Esophagus squamous epithelium (tissue), 4 donors: Measurements from ENCODE around the gene INAFM2.

ENCODE experiments used
- POLR2A ChIP-seq, 4 donors: fragments of 450-650 bp; IDR thresholded peaks; one replicate each; pipeline ENCODE4 v1.6.1; 2017; ENCODE audit warnings: antibody characterized with exemption in 4 of 4, mild to moderate bottlenecking in 4 of 4, moderate library complexity in 3 of 4
- TF ChIP-seq, protein P1 (sequence below), 6 experiments: fragments of 450-650 bp in 4 of 6; fragments of 200-600 bp in 2 of 6; sonication (generic) in 2 of 6; IDR thresholded peaks; one replicate each; pipeline ENCODE4 v1.5.1; 2016 to 2019; ENCODE audit warnings: antibody characterized with exemption in 6 of 6, mild to moderate bottlenecking in 4 of 6, moderate library complexity in 4 of 6

DNA sequence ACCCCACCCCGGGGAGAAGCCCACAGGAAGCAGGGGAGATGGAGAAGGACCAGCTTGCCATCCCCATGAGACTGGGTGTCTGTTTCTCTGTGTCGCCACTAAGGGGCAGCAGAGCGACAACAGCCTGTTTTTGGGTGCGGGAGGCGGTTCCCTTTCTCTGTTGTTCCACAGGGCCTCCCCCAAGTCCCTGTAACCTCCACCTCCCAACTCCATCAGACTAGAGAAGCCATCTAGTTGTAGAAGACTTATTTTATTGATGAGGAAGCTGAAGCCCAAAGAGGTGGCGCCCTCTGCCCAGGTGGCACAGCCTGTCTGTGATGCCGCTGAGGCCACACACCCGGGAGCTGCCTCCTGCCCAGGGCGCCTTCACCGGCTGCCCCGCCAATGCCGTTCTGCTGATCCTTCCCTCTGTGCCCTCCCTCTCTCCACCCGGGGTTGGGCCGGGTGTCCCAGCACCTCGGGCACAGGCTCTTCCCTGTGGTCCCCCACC, 21.2 kb downstream of the INAFM2 start:
- TF ChIP-seq, protein P1, sequence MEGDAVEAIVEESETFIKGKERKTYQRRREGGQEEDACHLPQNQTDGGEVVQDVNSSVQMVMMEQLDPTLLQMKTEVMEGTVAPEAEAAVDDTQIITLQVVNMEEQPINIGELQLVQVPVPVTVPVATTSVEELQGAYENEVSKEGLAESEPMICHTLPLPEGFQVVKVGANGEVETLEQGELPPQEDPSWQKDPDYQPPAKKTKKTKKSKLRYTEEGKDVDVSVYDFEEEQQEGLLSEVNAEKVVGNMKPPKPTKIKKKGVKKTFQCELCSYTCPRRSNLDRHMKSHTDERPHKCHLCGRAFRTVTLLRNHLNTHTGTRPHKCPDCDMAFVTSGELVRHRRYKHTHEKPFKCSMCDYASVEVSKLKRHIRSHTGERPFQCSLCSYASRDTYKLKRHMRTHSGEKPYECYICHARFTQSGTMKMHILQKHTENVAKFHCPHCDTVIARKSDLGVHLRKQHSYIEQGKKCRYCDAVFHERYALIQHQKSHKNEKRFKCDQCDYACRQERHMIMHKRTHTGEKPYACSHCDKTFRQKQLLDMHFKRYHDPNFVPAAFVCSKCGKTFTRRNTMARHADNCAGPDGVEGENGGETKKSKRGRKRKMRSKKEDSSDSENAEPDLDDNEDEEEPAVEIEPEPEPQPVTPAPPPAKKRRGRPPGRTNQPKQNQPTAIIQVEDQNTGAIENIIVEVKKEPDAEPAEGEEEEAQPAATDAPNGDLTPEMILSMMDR (IDR thresholded peaks at IDR 0.05): peak; percentile 65 to 82 (median 75)
- TF ChIP-seq POLR2A (IDR thresholded peaks at IDR 0.05): no peak
